ENCODE results near the gene MKRN2. TPM values are rescaled to one million over a fixed set of nuclear protein-coding genes. Genes with fewer than 3 reads are reported as not detected.

The MKRN2 gene
- total and polyA plus RNA-seq, 12 donors, result 26.0 to 51.0 (median 37.3) TPM

DNA sequence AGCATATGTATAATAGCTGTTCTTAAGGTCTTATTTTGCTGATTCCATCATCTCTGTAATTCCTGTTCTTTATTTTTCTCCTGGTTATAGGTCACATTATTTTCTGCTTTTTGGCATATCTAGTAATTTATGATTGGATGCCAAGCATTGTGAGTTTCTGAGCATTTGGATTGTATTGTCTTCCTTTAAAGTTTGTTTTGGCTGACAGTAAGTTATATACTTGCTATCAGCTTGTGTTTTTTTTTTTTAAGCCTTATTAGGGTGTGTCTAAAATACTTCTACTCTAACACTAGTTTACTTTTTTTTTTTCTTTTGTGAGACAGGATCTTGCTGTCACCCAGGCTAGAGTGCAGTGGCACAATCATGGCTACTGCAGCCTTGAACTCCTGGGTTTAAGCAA, 10.1 kb downstream of the MKRN2 start:
- no peak for ATAC-seq
- TF ChIP-seq, protein P1, sequence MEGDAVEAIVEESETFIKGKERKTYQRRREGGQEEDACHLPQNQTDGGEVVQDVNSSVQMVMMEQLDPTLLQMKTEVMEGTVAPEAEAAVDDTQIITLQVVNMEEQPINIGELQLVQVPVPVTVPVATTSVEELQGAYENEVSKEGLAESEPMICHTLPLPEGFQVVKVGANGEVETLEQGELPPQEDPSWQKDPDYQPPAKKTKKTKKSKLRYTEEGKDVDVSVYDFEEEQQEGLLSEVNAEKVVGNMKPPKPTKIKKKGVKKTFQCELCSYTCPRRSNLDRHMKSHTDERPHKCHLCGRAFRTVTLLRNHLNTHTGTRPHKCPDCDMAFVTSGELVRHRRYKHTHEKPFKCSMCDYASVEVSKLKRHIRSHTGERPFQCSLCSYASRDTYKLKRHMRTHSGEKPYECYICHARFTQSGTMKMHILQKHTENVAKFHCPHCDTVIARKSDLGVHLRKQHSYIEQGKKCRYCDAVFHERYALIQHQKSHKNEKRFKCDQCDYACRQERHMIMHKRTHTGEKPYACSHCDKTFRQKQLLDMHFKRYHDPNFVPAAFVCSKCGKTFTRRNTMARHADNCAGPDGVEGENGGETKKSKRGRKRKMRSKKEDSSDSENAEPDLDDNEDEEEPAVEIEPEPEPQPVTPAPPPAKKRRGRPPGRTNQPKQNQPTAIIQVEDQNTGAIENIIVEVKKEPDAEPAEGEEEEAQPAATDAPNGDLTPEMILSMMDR (IDR thresholded peaks at IDR 0.05), result no peak
- DNase-seq, result no peak
- H3K36me3 ChIP-seq, result peaks cover 0 to 53% (median 22%) of the 10 kb centered on the region in 9 donors
- no peaks in the 10 kb centered on the region for H3K27me3 ChIP-seq
- no peak overlapping the region for H3K27ac ChIP-seq
- intact Hi-C loops (cut with DNase I), result loop anchor here in 2 of 10 donors (10.0 kb wide), 2 partner anchors 148 to 158 kb away; no protein-coding TSS in a partner anchor
- no peak overlapping the region for H3K4me3 ChIP-seq
- H3K4me1 ChIP-seq, result peaks cover 0 to 34% (median 19%) of the 10 kb centered on the region in 9 donors
- H3K9me3 ChIP-seq, result peaks cover 0 to 24% (median 8%) of the 10 kb centered on the region in 11 donors

DNA sequence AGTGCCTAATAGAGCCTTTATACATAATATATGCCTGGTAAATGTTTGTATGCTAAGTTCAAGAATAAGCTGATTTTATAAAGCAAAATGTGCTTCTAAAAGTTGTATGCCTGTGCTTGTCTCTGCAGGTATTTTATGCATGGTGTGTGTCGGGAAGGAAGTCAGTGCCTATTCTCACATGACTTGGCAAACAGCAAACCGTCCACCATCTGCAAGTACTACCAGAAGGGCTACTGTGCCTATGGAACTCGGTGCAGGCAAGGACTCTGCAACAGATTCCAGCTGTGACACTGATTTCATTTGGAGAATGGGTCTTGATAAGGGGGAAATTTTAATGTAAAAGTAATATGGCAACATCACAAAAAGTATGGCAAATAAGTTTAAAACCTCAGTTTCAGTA, 11.9 kb downstream of the MKRN2 start:
- peak in 3 of 8 donors; percentile 55 to 68 (median 57) for ATAC-seq
- intact Hi-C loops (cut with DNase I), result loop anchor here in 2 of 10 donors (10.0 kb wide), 2 partner anchors 146 to 156 kb away; no protein-coding TSS in a partner anchor
- peaks cover 0 to 71% (median 35%) of the 10 kb centered on the region in 9 donors for H3K36me3 ChIP-seq

DNA sequence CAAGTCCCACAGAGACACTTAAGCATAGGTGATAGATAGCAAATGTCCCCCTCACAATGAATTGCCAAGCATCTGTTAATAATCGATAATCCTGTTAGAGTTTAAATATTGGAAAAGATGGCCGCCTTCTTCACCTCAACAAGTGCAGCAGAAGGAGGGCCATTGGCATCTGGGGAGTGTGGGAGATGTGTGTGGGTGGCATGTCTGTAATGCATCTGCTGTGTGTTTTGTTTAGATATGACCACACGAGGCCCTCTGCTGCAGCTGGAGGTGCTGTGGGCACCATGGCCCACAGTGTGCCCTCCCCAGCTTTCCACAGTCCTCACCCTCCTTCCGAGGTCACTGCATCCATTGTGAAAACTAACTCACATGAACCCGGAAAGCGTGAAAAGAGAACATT, 12.9 kb downstream of the MKRN2 start:
- Histone ChIP-seq H3K27me3 (no peaks in the 10 kb centered on the region), H3K9me3 (peaks cover 0 to 24% (median 8%) of the 10 kb centered on the region in 11 donors), H3K27ac (no peak overlapping the region), H3K4me3 (no peak overlapping the region), H3K36me3 (peaks cover 0 to 82% (median 45%) of the 10 kb centered on the region in 9 donors), H3K4me1 (peaks cover 7 to 28% (median 20%) of the 10 kb centered on the region in 9 donors)
- 85 to 87% methylated on average over 6 of the region's 6 CpGs for WGBS, 2 donors
- intact Hi-C loops (cut with DNase I), result loop anchor here in 2 of 10 donors (10.0 kb wide), 2 partner anchors 145 to 155 kb away; no protein-coding TSS in a partner anchor
- DNase-seq, result no peak
- no peak for ATAC-seq
- TF ChIP-seq, protein P1 (IDR thresholded peaks at IDR 0.05), result no peak

More for the DNA sequence above, 11.9 kb downstream of the MKRN2 start:
- peaks cover 0 to 24% (median 13%) of the 10 kb centered on the region in 9 donors for H3K4me1 ChIP-seq
- no peak overlapping the region for H3K27ac ChIP-seq
- WGBS, 2 donors, result 43 to 63% methylated on average over 3 of the region's 3 CpGs
- DNase-seq, result no peak
- peaks cover 0 to 24% (median 8%) of the 10 kb centered on the region in 11 donors for H3K9me3 ChIP-seq
- no peaks in the 10 kb centered on the region for H3K27me3 ChIP-seq
- no peak overlapping the region for H3K4me3 ChIP-seq
- TF ChIP-seq, protein P1 (IDR thresholded peaks at IDR 0.05), result no peak

DNA sequence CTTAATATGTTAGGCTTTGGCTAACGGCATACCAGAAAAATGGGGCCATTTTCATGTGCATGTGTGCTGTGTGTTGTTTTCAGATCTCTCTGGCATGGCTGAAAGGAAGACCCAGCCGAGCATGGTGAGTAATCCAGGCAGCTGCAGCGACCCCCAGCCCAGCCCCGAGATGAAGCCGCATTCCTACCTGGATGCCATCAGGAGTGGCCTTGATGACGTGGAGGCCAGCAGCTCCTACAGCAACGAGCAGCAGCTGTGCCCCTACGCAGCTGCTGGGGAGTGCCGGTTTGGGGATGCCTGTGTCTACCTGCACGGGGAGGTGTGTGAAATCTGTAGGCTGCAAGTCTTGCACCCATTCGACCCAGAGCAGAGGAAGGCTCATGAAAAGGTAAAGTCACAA, 15.1 kb downstream of the MKRN2 start:
- intact Hi-C loops (cut with DNase I), result no loop called here
- Histone ChIP-seq H3K4me1 (peaks cover 8 to 29% (median 22%) of the 10 kb centered on the region in 9 donors), H3K27me3 (no peaks in the 10 kb centered on the region), H3K36me3 (peaks cover 0 to 91% (median 53%) of the 10 kb centered on the region in 9 donors), H3K27ac (no peak overlapping the region), H3K4me3 (no peak overlapping the region), H3K9me3 (peaks cover 0 to 6% (median 0%) of the 10 kb centered on the region in 11 donors)
- DNase-seq, result no peak
- WGBS, 2 donors, result 80 to 91% methylated on average over 11 of the region's 11 CpGs
- TF ChIP-seq, protein P1 (IDR thresholded peaks at IDR 0.05), result no peak
- no peak for ATAC-seq
